G401 (cell line): Measurements from ENCODE around the gene TXNDC5. TPM values are rescaled to one million over a fixed set of nuclear protein-coding genes. Genes with fewer than 3 reads are reported as not detected.

ENCODE experiments used
- DNase-seq: peaks from one replicate; pipeline ENCODE4 v3.0.0-alpha.2; 2015; ENCODE audit warnings: low spot score
- in situ Hi-C: cut with HindIII; loops from 2 replicates; pipeline ENCODE4 v1.10.0; 2016; ENCODE audit warnings: low sequenced_read_pairs, mixed read lengths
- total RNA-seq: library from RNA; depleted of rRNA; stranded (reverse); fragments of >200 nt; shearing (Covaris generic); gene quantifications from 2 replicates; pipeline ENCODE4 v1.2.3, GENCODE V29; 2014

Gene TXNDC5
- total RNA-seq, 1 experiment from 2014 or later = 311 TPM

DNA sequence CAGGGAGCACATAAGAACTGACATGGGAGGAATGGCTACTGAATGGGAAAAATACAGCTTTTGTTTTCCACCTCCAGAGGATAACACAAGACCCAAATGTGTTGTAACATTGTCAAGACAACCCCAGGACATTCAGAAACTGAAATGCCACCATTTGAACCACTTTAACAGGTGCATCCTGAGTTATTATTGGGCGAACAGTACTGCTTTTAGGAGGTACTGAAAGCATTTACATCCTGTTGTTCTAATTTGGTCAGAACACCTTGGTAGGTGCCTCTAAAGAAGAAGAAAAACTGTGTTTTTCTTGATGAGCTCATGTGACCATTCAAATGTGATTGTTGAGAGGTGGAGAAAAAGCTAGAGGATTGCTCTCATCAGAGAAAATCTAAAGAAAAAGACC, 6.4 kb upstream of the TXNDC5 start:
- DNase-seq = no peak
- in situ Hi-C loops = no loop called here

DNA sequence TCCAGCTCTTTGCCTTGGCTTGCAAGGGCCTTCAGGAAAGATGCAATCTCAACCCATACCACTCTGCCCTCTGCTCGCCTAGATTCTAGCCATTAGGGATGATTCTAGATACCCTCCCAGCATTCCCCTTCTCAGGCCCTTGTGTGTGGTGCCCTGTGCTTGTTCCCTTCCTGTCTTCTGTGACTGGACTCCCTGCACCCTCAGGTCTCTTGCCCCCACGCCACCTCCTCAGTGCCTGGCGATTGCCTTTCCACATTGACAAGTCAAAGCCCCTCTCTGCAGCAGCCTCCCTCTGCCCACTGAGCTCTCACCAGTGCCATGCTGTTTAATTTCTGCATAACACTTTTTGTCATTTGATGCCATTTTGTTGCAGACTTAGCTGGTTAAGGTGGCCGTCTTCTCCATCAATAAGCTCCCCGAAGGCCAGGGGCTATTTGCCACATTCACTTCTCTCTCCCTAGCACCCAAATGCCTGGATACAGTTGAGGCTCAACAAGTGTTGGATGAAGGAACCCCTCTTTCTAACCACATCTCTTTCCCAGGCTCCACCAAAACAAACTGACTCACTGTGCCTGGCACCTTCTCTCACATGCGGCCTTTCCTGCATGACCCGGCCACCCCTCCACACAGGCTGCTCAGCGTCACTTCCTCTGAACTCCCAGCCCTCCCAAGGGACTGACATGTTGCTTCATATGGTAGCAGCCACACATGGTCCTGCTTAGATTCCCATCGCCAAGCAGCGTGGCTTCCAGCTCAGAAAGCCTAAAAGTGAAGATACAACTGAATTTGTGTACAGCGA, 4.6 kb upstream of the TXNDC5 start:
- in situ Hi-C loops = no loop called here
- DNase-seq = no peak

DNA sequence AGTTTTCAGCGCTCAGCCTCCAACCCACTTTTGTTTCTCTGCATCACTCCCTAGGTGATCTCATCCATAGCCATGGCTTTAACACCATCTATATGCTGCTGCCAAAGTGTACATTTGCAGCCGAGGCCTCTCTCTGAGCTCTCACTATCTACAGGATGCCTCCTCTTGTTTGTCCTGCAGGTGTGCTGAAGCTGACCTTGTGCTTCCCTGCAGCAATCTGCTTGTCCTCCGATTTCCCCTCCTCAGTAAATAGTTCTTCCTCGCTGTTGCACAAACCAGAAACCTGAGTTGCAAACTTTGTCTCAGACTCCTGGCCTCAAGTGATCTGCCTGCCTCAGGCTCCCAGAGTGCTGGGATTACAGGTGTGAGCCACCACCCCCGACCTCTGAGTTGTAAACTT, 3.7 kb upstream of the TXNDC5 start:
- in situ Hi-C loops = no loop called here
- DNase-seq = no peak

DNA sequence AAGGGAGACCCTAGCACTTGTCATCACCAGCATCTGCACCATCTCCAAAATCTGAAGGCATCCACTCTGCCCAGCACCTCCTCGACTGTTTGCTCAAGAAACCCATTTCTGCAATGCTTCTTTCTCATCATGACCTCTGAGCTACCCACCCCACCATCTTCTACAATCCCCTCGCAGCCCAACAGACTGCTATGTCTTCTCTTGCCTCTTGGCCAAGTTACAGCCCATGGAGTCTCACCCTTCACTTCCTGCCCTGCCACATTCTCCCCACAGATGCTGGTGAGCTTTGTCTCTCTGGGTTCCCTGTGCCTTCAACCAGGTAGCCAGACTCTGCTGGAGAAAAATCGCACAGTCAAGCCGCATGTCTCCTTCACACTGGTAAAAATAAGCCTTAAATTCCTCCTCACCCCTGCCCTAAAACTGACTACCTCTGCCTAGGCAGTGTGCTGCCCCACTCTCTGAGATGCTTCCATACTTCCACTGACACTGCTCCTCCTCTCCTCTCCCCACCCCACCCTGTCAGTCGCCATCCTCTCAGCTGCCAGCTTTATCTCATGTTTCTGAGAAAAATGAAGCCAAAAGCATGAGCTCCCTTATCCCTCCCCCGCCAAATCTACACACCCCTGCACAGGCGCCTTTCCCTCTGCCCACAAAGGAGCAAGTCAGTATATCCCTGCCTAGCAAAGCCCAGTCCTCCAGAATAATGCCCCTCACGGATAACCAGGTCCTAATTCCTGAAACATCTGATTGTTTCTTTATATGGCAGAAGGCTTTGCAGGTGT, 2.3 kb upstream of the TXNDC5 start:
- in situ Hi-C loops = no loop called here
- DNase-seq = no peak

DNA sequence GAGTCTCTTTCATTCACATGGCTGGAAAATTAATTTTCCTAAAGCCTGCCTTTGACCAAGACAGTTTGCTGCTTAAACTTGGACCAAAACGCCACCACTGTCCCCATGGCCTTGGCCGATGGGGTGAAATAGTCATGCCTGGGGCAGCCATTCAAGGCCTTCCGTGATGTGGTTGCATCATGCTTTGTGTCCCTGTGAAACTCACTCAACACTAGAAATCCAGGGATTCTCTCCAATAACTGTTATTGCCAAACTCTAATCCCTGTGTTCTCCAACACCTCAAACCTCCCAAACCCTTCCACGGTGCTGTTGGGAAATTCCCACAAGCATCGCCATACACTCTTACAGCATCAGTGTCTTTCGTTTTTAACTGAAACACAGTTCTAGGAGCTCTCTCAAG, 1.4 kb upstream of the TXNDC5 start:
- no peak for DNase-seq
- in situ Hi-C loops = no loop called here

DNA sequence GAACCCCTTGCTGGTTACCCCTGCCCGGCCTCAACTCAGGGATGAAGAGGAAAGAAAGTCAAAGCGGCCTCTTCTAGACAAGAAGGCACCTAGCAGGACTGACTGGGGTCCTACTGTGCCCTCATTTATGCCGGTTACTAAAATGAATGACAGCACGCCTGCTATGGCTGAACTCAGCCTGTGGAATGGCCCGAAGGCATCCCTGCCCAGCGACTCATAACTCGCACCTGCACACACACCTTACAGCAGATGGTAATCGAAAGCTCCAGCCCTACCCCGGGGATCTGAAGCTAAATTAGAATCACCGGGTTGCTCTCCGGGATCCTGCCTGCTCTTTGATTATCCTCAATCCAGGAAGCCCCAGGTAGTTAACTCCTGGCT, 747 bp upstream of the TXNDC5 start:
- in situ Hi-C loops = no loop called here
- peak; percentile 27 for DNase-seq

DNA sequence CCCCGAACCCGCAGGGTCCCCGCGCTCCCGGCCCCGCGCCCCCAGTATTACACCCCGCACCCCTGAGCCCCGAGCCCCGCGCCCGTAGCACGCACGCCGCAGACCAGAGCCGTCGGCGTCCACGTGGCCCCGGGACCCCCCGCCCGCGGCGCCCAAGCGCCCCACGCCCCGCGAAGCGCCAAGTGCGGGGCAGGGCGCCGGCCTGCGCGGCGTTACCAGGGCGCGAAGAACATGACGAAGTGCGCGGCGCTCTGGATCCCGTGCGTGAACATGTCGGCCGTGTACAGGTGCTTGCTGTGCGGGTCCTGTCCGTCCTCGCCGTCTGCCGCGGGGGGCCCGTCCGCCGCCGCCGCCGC, 312 bp downstream of the TXNDC5 start:
- in situ Hi-C loops = no loop called here
- DNase-seq = no peak

DNA sequence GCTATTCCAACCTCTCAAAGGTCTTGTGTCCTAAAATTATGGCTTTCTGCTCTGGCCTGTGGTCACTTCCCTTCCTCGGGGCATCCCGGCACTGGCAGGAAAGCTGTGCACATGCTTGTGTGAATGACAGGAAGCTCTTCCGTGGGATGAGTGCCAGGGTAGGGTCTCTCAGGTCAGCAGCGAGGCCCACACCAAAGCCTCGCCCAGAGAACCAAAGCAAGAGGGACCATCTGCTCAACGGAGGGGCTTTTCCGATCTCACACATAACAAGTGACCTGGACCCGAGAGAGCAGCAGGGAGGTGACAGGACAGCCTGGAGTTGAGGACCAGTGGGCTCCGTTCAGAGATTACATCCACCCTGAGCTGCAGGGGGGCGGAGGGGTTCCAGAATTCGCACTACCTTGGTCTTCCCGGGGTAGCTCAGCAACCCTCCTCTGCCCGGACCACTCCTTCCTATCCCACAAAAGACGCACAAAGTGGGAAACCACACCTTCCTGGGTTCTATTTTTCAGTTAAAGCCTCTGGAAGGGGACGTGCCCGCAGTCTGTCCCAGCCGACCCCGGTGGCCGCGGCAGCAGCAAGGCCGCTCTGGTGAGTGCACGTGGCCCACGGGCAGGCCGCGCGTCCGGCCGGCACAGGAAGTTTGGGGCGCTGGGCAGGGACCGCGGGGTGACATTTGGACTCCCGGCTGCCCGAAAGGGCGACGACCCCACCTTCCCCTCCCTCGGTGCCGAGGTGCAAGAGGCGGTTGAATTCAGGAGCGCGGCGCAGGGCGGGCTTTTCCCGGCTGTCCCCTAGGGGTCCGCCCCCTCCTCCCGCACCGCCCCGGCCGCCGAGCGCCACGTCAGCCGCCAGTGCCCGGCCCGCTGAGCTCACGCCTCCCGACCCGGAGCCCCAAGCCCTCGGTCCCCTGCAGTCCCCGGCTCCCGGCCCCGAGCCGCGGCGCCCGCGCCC, 988 bp downstream of the TXNDC5 start:
- peak; percentile 32 for DNase-seq
- in situ Hi-C loops = no loop called here

DNA sequence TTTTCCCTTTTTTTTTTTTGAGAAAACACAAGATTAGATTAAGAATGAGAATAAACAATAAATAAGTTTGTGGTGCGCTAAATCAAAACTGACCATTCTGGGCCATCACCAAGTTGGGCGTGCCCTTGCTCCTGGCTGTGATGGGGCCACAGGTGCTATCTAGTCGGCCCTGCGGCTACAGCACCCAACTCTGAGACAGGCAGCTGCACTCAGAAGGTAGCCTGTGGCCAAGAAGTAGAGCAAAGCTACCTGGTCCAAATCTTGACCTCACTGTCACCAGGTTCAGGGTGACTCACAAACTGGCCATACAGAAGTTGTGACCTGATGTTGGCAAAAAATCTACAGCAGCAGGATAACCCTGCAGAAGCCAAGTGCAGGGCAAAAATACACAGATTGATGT, 3.4 kb downstream of the TXNDC5 start:
- in situ Hi-C loops = no loop called here

DNA sequence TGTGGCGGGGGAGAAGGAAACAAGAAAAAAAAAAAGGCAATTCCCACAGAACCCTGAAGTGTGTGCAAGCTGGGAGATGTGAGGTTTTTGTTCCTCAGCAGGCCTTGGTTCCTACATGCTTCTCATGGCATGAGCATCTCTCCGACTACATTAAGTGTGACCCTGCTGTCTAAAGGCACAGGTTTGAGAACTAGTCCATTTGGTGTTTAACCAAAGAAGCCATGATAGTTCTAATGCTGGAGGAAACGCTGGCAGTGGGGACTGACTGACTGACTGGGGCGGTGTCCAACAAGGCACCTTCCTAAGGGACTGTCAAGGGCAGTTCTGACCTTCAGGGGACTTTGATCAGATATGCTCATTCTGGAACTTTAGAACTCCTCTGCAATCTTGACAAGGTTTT, 3.8 kb downstream of the TXNDC5 start:
- DNase-seq = no peak

More for the DNA sequence above, 3.4 kb downstream of the TXNDC5 start:
- DNase-seq = no peak

DNA sequence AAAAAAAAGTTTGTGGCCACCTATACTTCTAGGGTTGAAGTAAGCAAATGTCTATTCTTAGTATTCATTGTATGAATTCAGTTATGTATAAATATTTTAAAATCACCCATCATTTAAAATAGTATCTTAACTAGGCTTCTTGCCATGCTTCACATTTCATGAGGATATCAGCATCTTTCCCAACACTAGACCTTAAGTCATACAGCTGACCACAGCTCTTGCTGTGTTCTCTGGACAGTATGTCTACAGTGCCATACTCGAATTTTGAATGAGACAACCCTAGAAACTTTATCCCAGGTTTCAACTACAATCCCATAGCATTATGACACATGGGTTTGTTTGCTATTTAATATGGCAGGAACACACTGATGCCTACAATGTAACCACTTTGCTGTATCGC, 5.2 kb downstream of the TXNDC5 start:
- no peak for DNase-seq
- in situ Hi-C loops = no loop called here

More for the DNA sequence above, 3.8 kb downstream of the TXNDC5 start:
- in situ Hi-C loops = no loop called here

DNA sequence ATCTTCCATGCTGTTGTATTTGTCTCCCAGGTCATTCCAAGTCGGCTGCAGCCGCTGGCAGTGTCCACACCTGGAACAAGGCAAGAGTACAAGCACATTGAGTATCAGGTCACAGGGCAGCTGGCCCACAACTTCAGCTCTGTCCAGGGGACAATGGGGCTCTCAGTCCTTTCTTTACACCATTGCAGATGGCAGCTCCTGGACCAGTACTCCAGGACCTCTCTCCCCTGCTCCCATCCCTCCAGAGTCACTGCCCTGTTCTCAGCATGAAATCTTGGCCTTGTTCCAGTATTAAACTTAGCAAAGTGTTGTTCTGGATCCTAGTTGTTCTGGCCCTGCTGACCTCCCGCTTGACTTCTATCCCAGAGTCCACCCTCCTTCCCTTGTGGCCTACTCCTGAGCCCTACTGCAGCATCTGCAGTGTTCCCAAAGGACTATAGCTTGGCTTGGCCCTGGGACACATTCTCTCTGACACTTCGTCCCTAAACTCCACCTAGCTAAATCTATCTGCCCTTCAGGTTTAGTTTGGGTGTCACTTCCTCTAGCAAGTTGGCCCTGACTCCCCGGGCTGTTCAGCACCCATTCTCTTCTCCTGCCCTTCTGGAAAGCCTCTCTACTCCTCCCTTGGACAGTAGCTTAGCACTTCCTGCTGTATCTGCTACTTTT, 5.8 kb downstream of the TXNDC5 start:
- in situ Hi-C loops = no loop called here
- no peak for DNase-seq

DNA sequence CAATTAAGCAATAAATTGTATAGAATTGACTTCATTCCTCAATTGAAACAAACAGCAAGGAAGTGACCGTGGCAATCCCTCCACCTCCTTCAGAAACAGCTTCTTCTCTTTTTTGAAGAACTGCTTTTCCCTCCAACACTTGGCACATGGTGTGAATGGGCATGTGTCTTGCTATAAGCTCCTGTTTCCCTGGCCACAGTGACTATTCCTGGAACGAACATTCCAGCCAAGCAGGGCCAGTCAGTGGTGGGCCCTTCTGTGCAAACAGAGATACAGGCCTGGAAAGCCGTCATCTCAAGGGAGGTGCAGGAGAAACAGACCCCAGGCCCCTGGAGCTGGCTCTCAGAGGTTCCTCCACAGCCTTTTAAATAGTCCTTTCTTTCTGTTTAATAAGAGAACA, 6.9 kb downstream of the TXNDC5 start:
- no peak for DNase-seq
- in situ Hi-C loops = no loop called here

DNA sequence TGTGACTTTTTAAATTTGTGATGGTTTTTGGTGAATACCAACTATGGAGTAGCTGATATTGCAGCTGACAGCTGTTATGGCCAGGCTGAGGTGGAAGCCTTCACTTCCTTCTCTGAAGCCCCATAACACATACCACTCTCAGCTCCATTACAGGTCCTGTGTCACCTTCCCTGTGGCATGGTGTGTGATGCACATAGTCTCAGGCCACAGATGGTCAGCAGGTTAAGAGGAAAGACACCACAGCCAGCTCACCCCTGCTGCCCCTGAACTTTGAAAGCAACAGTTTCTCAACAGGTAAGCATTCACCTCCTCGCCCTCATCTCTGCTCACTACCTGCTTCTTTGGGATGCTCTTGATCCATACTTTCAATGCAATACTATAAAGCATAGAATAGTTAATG, 7.7 kb downstream of the TXNDC5 start:
- DNase-seq = no peak
- in situ Hi-C loops = no loop called here

DNA sequence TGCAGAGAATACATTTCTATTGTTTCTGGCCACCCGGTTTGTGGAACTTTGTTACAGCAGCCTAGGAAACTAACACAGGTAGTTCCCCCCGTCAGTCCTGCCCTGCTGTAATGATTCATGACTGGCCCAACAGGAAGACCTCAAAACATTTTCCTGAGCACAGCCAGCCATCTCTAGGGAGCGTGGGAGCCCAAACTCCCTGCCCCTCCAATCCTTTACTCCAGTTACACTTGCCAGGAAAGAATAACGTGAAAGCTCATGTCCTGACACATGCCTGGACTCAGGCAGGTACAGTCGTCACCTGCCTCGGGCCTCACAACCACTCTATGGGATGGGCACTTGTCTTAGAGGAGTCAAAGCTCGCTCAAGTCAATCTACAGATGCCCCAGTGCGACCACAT, 8.4 kb downstream of the TXNDC5 start:
- no peak for DNase-seq
- in situ Hi-C loops = no loop called here

DNA sequence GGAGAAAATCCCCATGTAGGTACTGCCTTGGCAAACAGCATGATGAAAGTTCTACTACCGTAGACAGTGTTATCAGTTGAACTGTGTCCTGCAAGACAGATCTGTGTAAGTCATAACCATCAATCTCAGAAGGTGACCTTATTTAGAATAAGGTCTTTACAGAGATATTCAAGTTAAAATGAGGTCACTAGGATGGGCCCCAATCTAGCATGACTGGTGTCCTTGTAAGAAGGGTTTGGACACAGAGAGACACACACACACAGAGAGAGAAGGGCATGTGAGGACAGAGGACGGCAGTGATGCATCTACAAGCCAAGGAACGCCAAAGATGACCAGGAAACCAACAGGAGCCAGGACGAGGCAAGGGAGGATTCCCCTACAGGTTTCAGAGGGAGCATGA, 8.8 kb downstream of the TXNDC5 start:
- DNase-seq = no peak
- in situ Hi-C loops = no loop called here

DNA sequence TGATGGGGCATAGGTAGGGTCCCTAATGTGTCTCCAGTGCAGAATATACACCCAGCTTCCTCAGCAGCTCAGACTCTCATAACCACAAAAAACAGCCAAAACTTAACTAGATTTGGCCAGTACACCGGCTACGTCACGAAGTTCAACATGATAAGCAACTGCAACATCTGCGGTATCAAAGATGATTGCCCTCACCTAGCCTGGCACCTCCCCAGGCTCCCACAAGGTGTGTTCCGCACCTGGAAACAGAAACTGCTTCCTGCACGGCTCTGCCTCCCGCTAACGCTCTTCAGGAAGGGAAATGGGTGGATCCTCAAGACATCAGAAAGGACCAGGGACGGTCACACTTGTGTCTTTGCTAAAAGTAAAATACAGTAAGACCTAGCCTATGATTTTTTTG, 9.5 kb downstream of the TXNDC5 start:
- in situ Hi-C loops = no loop called here
- no peak for DNase-seq

DNA sequence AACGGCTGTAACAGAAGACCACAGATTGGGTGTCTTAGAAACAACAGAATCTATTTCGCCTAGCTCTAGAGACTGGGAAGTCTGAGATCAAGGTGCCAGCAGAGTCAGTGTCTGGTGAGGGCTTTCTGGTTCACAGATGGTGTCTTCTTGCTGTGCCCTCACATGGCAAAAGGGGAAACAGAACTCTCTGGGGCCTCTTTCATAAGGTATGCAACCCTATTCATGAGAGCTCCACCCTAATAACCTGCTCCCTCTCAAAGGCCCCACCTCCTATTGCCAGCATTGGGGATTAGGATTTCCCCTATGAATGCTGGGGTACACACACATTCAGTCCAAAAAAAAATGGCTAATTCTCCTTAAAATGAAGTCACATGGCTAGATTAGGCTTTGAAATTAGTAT, 10.0 kb downstream of the TXNDC5 start:
- DNase-seq = no peak
- in situ Hi-C loops = no loop called here

DNA sequence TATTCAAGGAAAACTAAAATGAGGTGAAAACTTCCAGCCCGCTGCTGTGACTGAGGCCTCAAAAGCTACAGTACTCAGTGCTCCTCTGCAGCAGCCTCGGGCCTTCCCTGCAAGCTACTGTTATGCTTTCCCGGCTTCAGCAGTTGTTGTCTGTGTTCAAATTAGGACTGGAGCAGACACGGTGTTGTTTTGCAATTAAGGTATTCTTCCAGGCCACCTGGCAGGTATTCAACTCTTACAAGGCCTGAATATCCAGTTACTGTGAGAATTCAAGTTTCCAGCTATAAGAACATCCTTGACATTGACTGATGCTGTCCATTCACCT, 10.7 kb downstream of the TXNDC5 start:
- in situ Hi-C loops = no loop called here
- no peak for DNase-seq
